SK-N-SH treated with all-trans-retinoic acid at 6 μM for 48 hours (cell line): ENCODE measurements around the gene CRADD.

ENCODE experiments used
- BACH2 ChIP-seq: fragments of 250-450 bp; sonication (Bioruptor Pico); IDR thresholded peaks from 2 replicates; pipeline ENCODE4 v1.9.0; 2021; ENCODE audit warnings: mild to moderate bottlenecking, borderline replicate concordance
- CREB5 ChIP-seq: fragments of 250-450 bp; sonication (Bioruptor Pico); IDR thresholded peaks from 2 replicates; pipeline ENCODE4 v1.5.1; 2020; ENCODE audit warnings: low read depth, mild to moderate bottlenecking, moderate library complexity
- CSDC2 ChIP-seq: fragments of 250-450 bp; sonication (Bioruptor Pico); IDR thresholded peaks from 2 replicates; pipeline ENCODE4 v1.5.0; 2020; ENCODE audit warnings: mild to moderate bottlenecking, moderate library complexity
- CSRNP3 ChIP-seq: fragments of 250-450 bp; sonication (Bioruptor Pico); IDR thresholded peaks from 2 replicates; pipeline ENCODE4 v1.5.1; 2021; ENCODE audit warnings: mild to moderate bottlenecking, moderate library complexity
- GLIS3 ChIP-seq: fragments of 250-450 bp; sonication (Bioruptor Pico); IDR thresholded peaks from 2 replicates; pipeline ENCODE4 v1.5.0; 2020; ENCODE audit warnings: mild to moderate bottlenecking, moderate library complexity
- ISL1 ChIP-seq: fragments of 250-450 bp; sonication (Bioruptor Pico); IDR thresholded peaks from 2 replicates; pipeline ENCODE4 v2.1.2; 2022; ENCODE audit warnings: mild to moderate bottlenecking, moderate library complexity
- OSR1 ChIP-seq: fragments of 250-450 bp; sonication (Bioruptor Pico); IDR thresholded peaks from 2 replicates; pipeline ENCODE4 v1.8.0; 2022; ENCODE audit warnings: moderate library complexity, mild to moderate bottlenecking, inconsistent platforms
- PATZ1 ChIP-seq: fragments of 250-450 bp; sonication (Bioruptor Pico); IDR thresholded peaks from 2 replicates; pipeline ENCODE4 v1.8.0; 2020; ENCODE audit warnings: mild to moderate bottlenecking, moderate library complexity, borderline replicate concordance
- PPARA ChIP-seq: fragments of 250-450 bp; sonication (Bioruptor Pico); IDR thresholded peaks from 2 replicates; pipeline ENCODE4 v1.5.0; 2020; ENCODE audit warnings: mild to moderate bottlenecking, borderline replicate concordance
- TSHZ2 ChIP-seq: fragments of 250-450 bp; sonication (Bioruptor Pico); IDR thresholded peaks from 2 replicates; pipeline ENCODE4 v1.5.0; 2020; ENCODE audit warnings: mild to moderate bottlenecking, moderate library complexity
- ZFP3 ChIP-seq: fragments of 250-450 bp; sonication (Bioruptor Pico); IDR thresholded peaks from 2 replicates; pipeline ENCODE4 v1.5.0; 2020; ENCODE audit warnings: mild to moderate bottlenecking, moderate library complexity
- ZFP30 ChIP-seq: fragments of 450-650 bp; formaldehyde crosslinking; IDR thresholded peaks from 2 replicates; pipeline ENCODE4 v1.5.0; 2022; ENCODE audit warnings: mild to moderate bottlenecking, moderate library complexity
- ZNF70 ChIP-seq: fragments of 450-650 bp; formaldehyde crosslinking; IDR thresholded peaks from 2 replicates; pipeline ENCODE4 v1.5.0; 2020; ENCODE audit warnings: mild to moderate bottlenecking, moderate library complexity

GRCh38 chr12:93634416-93634815, 42.8 kb upstream of the CRADD start:
- TF ChIP-seq ZFP3 (CRISPR knock-in tag) (no peak), CREB5 (CRISPR knock-in tag) (no peak), GLIS3 (CRISPR knock-in tag) (no peak), CSDC2 (CRISPR knock-in tag) (no peak), PPARA (no peak), PATZ1 (CRISPR knock-in tag) (no peak), ZNF70 (no peak), OSR1 (CRISPR knock-in tag) (no peak), ZFP30 (CRISPR knock-in tag) (no peak), TSHZ2 (no peak), BACH2 (CRISPR knock-in tag) (no peak), ISL1 (CRISPR knock-in tag) (no peak), CSRNP3 (CRISPR knock-in tag) (no peak)
